Ectodermal cell (in vitro differentiated cells): ENCODE results near the gene SRXN1. TPM values are rescaled to one million over a fixed set of nuclear protein-coding genes. Genes with fewer than 3 reads are reported as not detected.
"Not testable (repeated sequence)": the region's sequence is repeated elsewhere in the genome, so short reads cannot be mapped to it uniquely, and the experiment has no call there.

Experiments
- H3K27ac ChIP-seq: 2 replicates; pipeline ENCODE4 v1.7.0; 2013; ENCODE audit warnings: mild to moderate bottlenecking, low read depth, low read length; ENCODE audit not compliant: insufficient read depth, poor library complexity, severe bottlenecking
- H3K27me3 ChIP-seq: 2 replicates; pipeline ENCODE4 v1.7.0; 2013; ENCODE audit warnings: mild to moderate bottlenecking, low read length; ENCODE audit not compliant: insufficient read depth, control insufficient read depth, poor library complexity, severe bottlenecking
- H3K36me3 ChIP-seq: one replicate; pipeline ENCODE4 v1.7.0; 2013; ENCODE audit warnings: low read length; ENCODE audit not compliant: control insufficient read depth, insufficient read depth
- H3K4me1 ChIP-seq: one replicate; pipeline ENCODE4 v1.7.0; 2013; ENCODE audit warnings: low read length; ENCODE audit not compliant: control insufficient read depth, insufficient read depth
- H3K4me3 ChIP-seq: 2 replicates; pipeline ENCODE4 v1.7.0; 2013; ENCODE audit warnings: low read depth, low read length, control low read depth; ENCODE audit not compliant: insufficient read depth
- H3K9me3 ChIP-seq: 2 replicates; pipeline ENCODE4 v1.7.0; 2013; ENCODE audit warnings: mild to moderate bottlenecking, low read length, moderate library complexity; ENCODE audit not compliant: control insufficient read depth
- WGBS, 2 experiments: methylation state at CpG; one replicate each; pipeline ENCODE4 v1.1.7; 2013; ENCODE audit warnings: missing lambda C conversion rate in 2 of 2; 5-methylcytosine and 5-hydroxymethylcytosine counted together
- polyA plus RNA-seq, 4 experiments: library from polyadenylated mRNA; stranded (reverse); fragments of 50-300 nt; gene quantifications; one replicate each; pipeline ENCODE4 v1.2.3, GENCODE V29; 2013

SRXN1 gene
- polyA plus RNA-seq (2013, experiment 1 of 4): 15.7 TPM
- polyA plus RNA-seq (2013, experiment 2 of 4): 17.2 TPM
- 13.5 TPM for polyA plus RNA-seq (2013, experiment 3 of 4)
- 15.7 TPM for polyA plus RNA-seq (2013, experiment 4 of 4)

- 0% methylated on average over 74 of the region's 74 CpGs for WGBS, 2 experiments
- Histone ChIP-seq H3K4me3 (peak within 1 kb of the TSS; percentile 57), H3K27me3 (peaks cover 12% of the 10 kb centered on the region), H3K9me3 (no peaks in the 10 kb centered on the region), H3K27ac (no peak within 1 kb of the TSS), H3K4me1 (peaks cover 6% of the 10 kb centered on the region), H3K36me3 (peaks cover 9% of the 10 kb centered on the region)
Observed at GRCh38 chr20:653110-653589, at the start of gene SRXN1. Gene SRXN1, minus strand, starts transcription at chr20:653200. Its CDS starts 15 bp downstream, at chr20:653185.

- H3K27me3 ChIP-seq: no peaks in the 10 kb centered on the region
- 85 to 87% methylated on average over 6 of the region's 6 CpGs for WGBS, 2 experiments
- no peaks in the 10 kb centered on the region for H3K9me3 ChIP-seq
- no peaks in the 10 kb centered on the region for H3K36me3 ChIP-seq
- peaks cover 12% of the 10 kb centered on the region for H3K4me1 ChIP-seq
- H3K27ac ChIP-seq: no peak overlapping the region
- H3K4me3 ChIP-seq: no peak overlapping the region
Observed at GRCh38 chr20:701401-702129, 48.6 kb upstream of the SRXN1 start.

GRCh38 chr20:699811-700338 is 46.9 kb upstream of the SRXN1 start:
- Histone ChIP-seq H3K4me3 (no peak overlapping the region), H3K36me3 (no peaks in the 10 kb centered on the region), H3K4me1 (peaks cover 12% of the 10 kb centered on the region), H3K27ac (no peak overlapping the region), H3K27me3 (no peaks in the 10 kb centered on the region), H3K9me3 (no peaks in the 10 kb centered on the region)
- WGBS, 2 experiments: 45 to 53% methylated on average over 10 of the region's 10 CpGs

GRCh38 chr20:699342-699741 is 46.3 kb upstream of the SRXN1 start:
- H3K27me3 ChIP-seq: no peaks in the 10 kb centered on the region
- 58 to 61% methylated on average over 6 of the region's 6 CpGs for WGBS, 2 experiments
- no peaks in the 10 kb centered on the region for H3K36me3 ChIP-seq
- H3K9me3 ChIP-seq: no peaks in the 10 kb centered on the region
- H3K27ac ChIP-seq: no peak overlapping the region
- H3K4me1 ChIP-seq: peaks cover 12% of the 10 kb centered on the region
- no peak overlapping the region for H3K4me3 ChIP-seq

GRCh38 chr20:698276-698675 is 45.3 kb upstream of the SRXN1 start:
- Histone ChIP-seq H3K4me3 (no peak overlapping the region), H3K36me3 (no peaks in the 10 kb centered on the region), H3K27me3 (no peaks in the 10 kb centered on the region), H3K4me1 (peaks cover 12% of the 10 kb centered on the region), H3K27ac (no peak overlapping the region), H3K9me3 (no peaks in the 10 kb centered on the region)
- 94 to 96% methylated on average over 6 of the region's 6 CpGs for WGBS, 2 experiments

- Histone ChIP-seq H3K4me3 (no peak overlapping the region), H3K4me1 (peaks cover 12% of the 10 kb centered on the region), H3K36me3 (no peaks in the 10 kb centered on the region), H3K27me3 (no peaks in the 10 kb centered on the region), H3K27ac (no peak overlapping the region), H3K9me3 (no peaks in the 10 kb centered on the region)
- WGBS, 2 experiments: 85 to 86% methylated on average over 9 of the region's 9 CpGs
Observed at GRCh38 chr20:697826-698225, 44.8 kb upstream of the SRXN1 start.

- Histone ChIP-seq H3K4me3 (no peak overlapping the region), H3K36me3 (no peaks in the 10 kb centered on the region), H3K27ac (no peak overlapping the region), H3K4me1 (peaks cover 11% of the 10 kb centered on the region), H3K27me3 (no peaks in the 10 kb centered on the region), H3K9me3 (no peaks in the 10 kb centered on the region)
- 89 to 92% methylated on average over 2 of the region's 2 CpGs for WGBS, 2 experiments
Observed at GRCh38 chr20:695165-695866, 42.3 kb upstream of the SRXN1 start.

GRCh38 chr20:694496-694895 is 41.5 kb upstream of the SRXN1 start:
- WGBS, 2 experiments: 75 to 81% methylated on average over 4 of the region's 4 CpGs
- peaks cover 3% of the 10 kb centered on the region for H3K4me1 ChIP-seq
- H3K27me3 ChIP-seq: no peaks in the 10 kb centered on the region
- H3K9me3 ChIP-seq: no peaks in the 10 kb centered on the region
- no peak overlapping the region for H3K27ac ChIP-seq
- H3K36me3 ChIP-seq: no peaks in the 10 kb centered on the region
- H3K4me3 ChIP-seq: no peak overlapping the region

GRCh38 chr20:693786-694185 is 40.8 kb upstream of the SRXN1 start:
- not testable (repeated sequence) for H3K4me1 ChIP-seq, H3K27me3 ChIP-seq, H3K36me3 ChIP-seq, H3K4me3 ChIP-seq, H3K9me3 ChIP-seq, H3K27ac ChIP-seq
- 93 to 95% methylated on average over 10 of the region's 10 CpGs for WGBS, 2 experiments

- 70 to 79% methylated on average over 1 of the region's 1 CpG for WGBS, 2 experiments
- H3K36me3 ChIP-seq: no peaks in the 10 kb centered on the region
- H3K27ac ChIP-seq: no peak overlapping the region
- H3K4me1 ChIP-seq: peaks cover 9% of the 10 kb centered on the region
- no peaks in the 10 kb centered on the region for H3K9me3 ChIP-seq
- no peak overlapping the region for H3K4me3 ChIP-seq
- H3K27me3 ChIP-seq: no peaks in the 10 kb centered on the region
Observed at GRCh38 chr20:692044-692443, 39.0 kb upstream of the SRXN1 start.
